OCI-LY1 (cell line): ENCODE results near the gene AFAP1.

Source experiments
- EZH2 ChIP-seq: fragments of 200-600 bp; sonication (generic), shearing (Covaris generic); IDR thresholded peaks from 2 replicates; pipeline ENCODE4 v1.8.0; 2017; ENCODE audit warnings: borderline replicate concordance, mixed run types, mild to moderate bottlenecking, antibody characterized with exemption, low read length, moderate library complexity, mixed read lengths
- TF ChIP-seq, protein P1 (sequence below): fragments of 200-600 bp; sonication (generic), shearing (Covaris generic); IDR thresholded peaks from 2 replicates; pipeline ENCODE4 v1.5.1; 2017; ENCODE audit warnings: mild to moderate bottlenecking, antibody characterized with exemption, low read length, moderate library complexity, mixed read lengths

DNA sequence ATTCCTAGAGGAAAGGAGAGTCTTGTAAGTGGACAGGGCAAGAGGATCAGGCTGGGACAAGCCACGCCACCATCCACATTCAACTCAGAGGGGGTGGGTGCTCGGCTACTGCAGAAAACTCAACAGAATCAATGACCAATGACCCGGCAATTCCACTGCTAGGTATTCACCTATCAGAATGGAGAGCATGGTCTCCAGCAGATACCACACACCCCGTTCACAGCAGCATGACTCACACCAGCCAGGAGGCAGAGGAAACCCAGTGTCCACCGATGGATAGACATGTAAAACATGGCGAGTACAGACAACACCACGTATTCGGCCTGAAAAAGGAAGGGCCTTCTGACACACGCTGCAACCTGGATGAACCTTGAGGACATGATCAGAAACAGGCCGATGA is 175.9 kb downstream of the AFAP1 start:
- TF ChIP-seq, protein P1, sequence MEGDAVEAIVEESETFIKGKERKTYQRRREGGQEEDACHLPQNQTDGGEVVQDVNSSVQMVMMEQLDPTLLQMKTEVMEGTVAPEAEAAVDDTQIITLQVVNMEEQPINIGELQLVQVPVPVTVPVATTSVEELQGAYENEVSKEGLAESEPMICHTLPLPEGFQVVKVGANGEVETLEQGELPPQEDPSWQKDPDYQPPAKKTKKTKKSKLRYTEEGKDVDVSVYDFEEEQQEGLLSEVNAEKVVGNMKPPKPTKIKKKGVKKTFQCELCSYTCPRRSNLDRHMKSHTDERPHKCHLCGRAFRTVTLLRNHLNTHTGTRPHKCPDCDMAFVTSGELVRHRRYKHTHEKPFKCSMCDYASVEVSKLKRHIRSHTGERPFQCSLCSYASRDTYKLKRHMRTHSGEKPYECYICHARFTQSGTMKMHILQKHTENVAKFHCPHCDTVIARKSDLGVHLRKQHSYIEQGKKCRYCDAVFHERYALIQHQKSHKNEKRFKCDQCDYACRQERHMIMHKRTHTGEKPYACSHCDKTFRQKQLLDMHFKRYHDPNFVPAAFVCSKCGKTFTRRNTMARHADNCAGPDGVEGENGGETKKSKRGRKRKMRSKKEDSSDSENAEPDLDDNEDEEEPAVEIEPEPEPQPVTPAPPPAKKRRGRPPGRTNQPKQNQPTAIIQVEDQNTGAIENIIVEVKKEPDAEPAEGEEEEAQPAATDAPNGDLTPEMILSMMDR: no peak
- no peak for TF ChIP-seq EZH2
